ENCODE data around the gene VWA3B.

DNA sequence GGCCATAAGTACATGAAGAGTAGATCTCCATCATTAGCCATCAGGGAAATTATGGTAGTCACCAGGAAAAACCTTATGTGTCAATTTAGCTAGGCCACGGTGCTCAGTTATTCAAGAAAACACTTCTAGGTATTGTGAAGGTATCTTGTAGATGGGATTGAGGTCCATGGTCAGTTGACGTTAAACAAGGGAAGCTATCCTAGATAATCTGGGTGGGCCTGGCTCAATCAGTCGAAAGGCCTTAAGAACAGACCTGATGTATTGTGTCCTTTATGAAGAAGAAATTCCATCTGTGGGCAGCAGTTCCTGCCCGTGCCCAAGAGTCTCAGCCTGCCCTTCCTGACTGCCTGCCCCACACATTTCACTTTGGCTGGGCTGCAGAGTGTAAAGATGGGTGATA, 242.6 kb downstream of the VWA3B start:
- TF ChIP-seq, protein P1, sequence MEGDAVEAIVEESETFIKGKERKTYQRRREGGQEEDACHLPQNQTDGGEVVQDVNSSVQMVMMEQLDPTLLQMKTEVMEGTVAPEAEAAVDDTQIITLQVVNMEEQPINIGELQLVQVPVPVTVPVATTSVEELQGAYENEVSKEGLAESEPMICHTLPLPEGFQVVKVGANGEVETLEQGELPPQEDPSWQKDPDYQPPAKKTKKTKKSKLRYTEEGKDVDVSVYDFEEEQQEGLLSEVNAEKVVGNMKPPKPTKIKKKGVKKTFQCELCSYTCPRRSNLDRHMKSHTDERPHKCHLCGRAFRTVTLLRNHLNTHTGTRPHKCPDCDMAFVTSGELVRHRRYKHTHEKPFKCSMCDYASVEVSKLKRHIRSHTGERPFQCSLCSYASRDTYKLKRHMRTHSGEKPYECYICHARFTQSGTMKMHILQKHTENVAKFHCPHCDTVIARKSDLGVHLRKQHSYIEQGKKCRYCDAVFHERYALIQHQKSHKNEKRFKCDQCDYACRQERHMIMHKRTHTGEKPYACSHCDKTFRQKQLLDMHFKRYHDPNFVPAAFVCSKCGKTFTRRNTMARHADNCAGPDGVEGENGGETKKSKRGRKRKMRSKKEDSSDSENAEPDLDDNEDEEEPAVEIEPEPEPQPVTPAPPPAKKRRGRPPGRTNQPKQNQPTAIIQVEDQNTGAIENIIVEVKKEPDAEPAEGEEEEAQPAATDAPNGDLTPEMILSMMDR (IDR thresholded peaks at IDR 0.05), result no peak
- no peak for TF ChIP-seq POLR2A (IDR thresholded peaks at IDR 0.05)

Data from tibial nerve (tissue), 3 donors.